ENCODE data around the gene POLE2. TPM values are rescaled to one million over a fixed set of nuclear protein-coding genes. Genes with fewer than 3 reads are reported as not detected.

POLE2 gene
- total and polyA plus RNA-seq, 2 of the 13 experiments (the other 11 are each of a cell fraction or from before 2014, with no cell fraction given), result 16.6 to 37.0 TPM

DNA sequence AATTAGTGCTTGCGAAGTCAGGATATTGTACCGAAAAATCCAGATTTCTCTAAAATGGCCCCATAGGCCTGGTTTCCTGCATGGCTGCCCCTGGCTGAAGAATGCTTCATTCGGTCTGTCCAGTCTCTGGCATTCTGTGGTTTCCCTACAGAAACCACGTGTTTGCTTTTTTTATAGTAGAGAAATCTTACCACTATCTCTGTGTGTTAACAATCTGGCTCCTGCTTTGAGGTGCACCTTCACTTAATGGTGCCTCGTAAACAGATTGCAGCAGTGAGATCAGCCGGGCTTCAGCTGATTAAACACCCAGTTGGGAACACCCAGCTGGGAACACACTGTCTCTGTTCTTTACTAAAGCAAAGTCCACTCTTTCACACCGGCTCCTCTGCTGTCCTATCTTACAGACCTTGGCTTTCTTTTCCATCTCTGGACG is 46.3 kb downstream of the POLE2 start (continued):
- TF ChIP-seq, protein P1, sequence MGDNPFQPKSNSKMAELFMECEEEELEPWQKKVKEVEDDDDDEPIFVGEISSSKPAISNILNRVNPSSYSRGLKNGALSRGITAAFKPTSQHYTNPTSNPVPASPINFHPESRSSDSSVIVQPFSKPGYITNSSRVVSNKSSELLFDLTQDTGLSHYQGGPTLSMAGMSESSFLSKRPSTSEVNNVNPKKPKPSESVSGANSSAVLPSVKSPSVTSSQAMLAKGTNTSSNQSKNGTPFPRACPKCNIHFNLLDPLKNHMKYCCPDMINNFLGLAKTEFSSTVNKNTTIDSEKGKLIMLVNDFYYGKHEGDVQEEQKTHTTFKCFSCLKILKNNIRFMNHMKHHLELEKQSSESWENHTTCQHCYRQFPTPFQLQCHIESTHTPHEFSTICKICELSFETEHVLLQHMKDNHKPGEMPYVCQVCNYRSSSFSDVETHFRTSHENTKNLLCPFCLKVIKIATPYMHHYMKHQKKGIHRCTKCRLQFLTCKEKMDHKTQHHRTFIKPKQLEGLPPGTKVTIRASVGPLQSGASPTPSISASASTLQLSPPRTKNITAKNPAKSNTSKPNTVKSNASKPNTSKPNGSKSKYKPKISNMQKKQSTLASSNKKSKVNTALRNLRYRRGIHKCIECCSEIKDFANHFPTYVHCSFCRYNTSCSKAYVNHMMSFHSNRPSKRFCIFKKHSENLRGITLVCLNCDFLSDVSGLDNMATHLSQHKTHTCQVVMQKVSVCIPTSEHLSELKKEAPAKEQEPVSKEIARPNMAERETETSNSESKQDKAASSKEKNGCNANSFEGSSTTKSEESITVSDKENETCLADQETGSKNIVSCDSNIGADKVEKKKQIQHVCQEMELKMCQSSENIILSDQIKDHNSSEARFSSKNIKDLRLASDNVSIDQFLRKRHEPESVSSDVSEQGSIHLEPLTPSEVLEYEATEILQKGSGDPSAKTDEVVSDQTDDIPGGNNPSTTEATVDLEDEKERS (CRISPR knock-in tag; IDR thresholded peaks at IDR 0.05), result no peak
- TF ChIP-seq RFXANK (CRISPR knock-in tag; IDR thresholded peaks at IDR 0.05), result no peak; the same call in 1 of the 2 replicates
- peak; percentile 87 for TF ChIP-seq HOXA3 (CRISPR knock-in tag; IDR thresholded peaks at IDR 0.05)
- TF ChIP-seq, protein P2, sequence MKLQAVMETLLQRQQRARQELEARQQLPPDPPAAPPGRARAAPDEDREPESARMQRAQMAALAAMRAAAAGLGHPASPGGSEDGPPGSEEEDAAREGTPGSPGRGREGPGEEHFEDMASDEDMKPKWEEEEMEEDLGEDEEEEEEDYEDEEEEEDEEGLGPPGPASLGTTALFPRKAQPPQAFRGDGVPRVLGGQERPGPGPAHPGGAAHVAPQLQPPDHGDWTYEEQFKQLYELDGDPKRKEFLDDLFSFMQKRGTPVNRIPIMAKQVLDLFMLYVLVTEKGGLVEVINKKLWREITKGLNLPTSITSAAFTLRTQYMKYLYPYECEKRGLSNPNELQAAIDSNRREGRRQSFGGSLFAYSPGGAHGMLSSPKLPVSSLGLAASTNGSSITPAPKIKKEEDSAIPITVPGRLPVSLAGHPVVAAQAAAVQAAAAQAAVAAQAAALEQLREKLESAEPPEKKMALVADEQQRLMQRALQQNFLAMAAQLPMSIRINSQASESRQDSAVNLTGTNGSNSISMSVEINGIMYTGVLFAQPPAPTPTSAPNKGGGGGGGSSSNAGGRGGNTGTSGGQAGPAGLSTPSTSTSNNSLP (IDR thresholded peaks at IDR 0.05; ENCODE audit: low read depth, low read length), result peak; percentile 82
- TF ChIP-seq REPIN1 (CRISPR knock-in tag; IDR thresholded peaks at IDR 0.05; ENCODE audit: borderline replicate concordance, low read depth), result peak; percentile 81; the same call in 1 of the 2 replicates
- no peak for TF ChIP-seq ZNF776 (CRISPR knock-in tag; IDR thresholded peaks at IDR 0.05)
- TF ChIP-seq ESRRA (CRISPR knock-in tag; IDR thresholded peaks at IDR 0.05; ENCODE audit: low read depth), result 0 out of 2 replicates have a peak, but pooled peaks have one; percentile 68
- TF ChIP-seq ZNF17 (CRISPR knock-in tag; IDR thresholded peaks at IDR 0.05), result no peak
- peak; percentile 36; the same call in 1 of the 2 replicates for TF ChIP-seq YEATS2 (CRISPR knock-in tag; IDR thresholded peaks at IDR 0.05; ENCODE audit: borderline replicate concordance)
- peak; percentile 67 for TF ChIP-seq FOSL2 (CRISPR knock-in tag; IDR thresholded peaks at IDR 0.05)
- peak; percentile 87 for TF ChIP-seq PITX1 (CRISPR knock-in tag; IDR thresholded peaks at IDR 0.05)
- no peak for TF ChIP-seq AGO2 (optimal IDR thresholded peaks at IDR 0.05; ENCODE audit: low read depth, low read length)
- peak; percentile 55; the same call in 1 of the 2 replicates for TF ChIP-seq ZNF460 (CRISPR knock-in tag; IDR thresholded peaks at IDR 0.05; ENCODE audit: borderline replicate concordance)
- peak; percentile 94 for TF ChIP-seq PHF21A (CRISPR knock-in tag; IDR thresholded peaks at IDR 0.05)
- no peak for TF ChIP-seq JUNB (CRISPR knock-in tag; IDR thresholded peaks at IDR 0.05; ENCODE audit: borderline replicate concordance)
- TF ChIP-seq, protein P3, sequence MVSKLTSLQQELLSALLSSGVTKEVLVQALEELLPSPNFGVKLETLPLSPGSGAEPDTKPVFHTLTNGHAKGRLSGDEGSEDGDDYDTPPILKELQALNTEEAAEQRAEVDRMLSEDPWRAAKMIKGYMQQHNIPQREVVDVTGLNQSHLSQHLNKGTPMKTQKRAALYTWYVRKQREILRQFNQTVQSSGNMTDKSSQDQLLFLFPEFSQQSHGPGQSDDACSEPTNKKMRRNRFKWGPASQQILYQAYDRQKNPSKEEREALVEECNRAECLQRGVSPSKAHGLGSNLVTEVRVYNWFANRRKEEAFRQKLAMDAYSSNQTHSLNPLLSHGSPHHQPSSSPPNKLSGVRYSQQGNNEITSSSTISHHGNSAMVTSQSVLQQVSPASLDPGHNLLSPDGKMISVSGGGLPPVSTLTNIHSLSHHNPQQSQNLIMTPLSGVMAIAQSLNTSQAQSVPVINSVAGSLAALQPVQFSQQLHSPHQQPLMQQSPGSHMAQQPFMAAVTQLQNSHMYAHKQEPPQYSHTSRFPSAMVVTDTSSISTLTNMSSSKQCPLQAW (CRISPR knock-in tag; IDR thresholded peaks at IDR 0.05), result peak; percentile 43; the same call in 1 of the 2 replicates
- TF ChIP-seq, protein P4, sequence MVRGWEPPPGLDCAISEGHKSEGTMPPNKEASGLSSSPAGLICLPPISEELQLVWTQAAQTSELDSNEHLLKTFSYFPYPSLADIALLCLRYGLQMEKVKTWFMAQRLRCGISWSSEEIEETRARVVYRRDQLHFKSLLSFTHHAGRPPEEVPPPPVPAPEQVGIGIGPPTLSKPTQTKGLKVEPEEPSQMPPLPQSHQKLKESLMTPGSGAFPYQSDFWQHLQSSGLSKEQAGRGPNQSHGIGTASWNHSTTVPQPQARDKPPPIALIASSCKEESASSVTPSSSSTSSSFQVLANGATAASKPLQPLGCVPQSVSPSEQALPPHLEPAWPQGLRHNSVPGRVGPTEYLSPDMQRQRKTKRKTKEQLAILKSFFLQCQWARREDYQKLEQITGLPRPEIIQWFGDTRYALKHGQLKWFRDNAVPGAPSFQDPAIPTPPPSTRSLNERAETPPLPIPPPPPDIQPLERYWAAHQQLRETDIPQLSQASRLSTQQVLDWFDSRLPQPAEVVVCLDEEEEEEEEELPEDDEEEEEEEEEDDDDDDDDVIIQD (CRISPR knock-in tag; IDR thresholded peaks at IDR 0.05; ENCODE audit: low read depth), result peak; percentile 53; the same call in 1 of the 2 replicates
- TF ChIP-seq ZFX (CRISPR knock-in tag; IDR thresholded peaks at IDR 0.05; ENCODE audit: low read depth), result peak; percentile 37; the same call in 1 of the 2 replicates
- TF ChIP-seq HMGA1 (CRISPR knock-in tag; conservative IDR thresholded peaks at IDR 0.05), result no peak
- TF ChIP-seq, protein P5, sequence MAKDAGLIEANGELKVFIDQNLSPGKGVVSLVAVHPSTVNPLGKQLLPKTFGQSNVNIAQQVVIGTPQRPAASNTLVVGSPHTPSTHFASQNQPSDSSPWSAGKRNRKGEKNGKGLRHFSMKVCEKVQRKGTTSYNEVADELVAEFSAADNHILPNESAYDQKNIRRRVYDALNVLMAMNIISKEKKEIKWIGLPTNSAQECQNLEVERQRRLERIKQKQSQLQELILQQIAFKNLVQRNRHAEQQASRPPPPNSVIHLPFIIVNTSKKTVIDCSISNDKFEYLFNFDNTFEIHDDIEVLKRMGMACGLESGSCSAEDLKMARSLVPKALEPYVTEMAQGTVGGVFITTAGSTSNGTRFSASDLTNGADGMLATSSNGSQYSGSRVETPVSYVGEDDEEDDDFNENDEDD (CRISPR knock-in tag; IDR thresholded peaks at IDR 0.05; ENCODE audit: borderline replicate concordance), result peak; percentile 24; the same call in 1 of the 2 replicates
